ENCODE measurements around the gene EPPIN. TPM values are rescaled to one million over a fixed set of nuclear protein-coding genes. Genes with fewer than 3 reads are reported as not detected.

The EPPIN gene
- total RNA-seq, 1 experiment from 2014 or later, result not detected

- CTCF ChIA-PET, result interaction anchor here (0.6 to 3.2 kb wide), 5 partner anchors 12 to 291 kb away, joined by 3 to 11 read pairs (median 4); no protein-coding TSS in a partner anchor
- Mint-ChIP-seq H3K27ac (ENCODE audit: low read depth, unreplicated experiment) (no peak overlapping the region), H3K27me3 (ENCODE audit: insufficient read depth, unreplicated experiment) (peaks cover 31% of the 10 kb centered on the region), H3K36me3 (ENCODE audit: insufficient read depth, unreplicated experiment) (no peaks in the 10 kb centered on the region), H3K4me1 (ENCODE audit: insufficient read depth, unreplicated experiment) (peaks cover 13% of the 10 kb centered on the region), H3K9me3 (ENCODE audit: unreplicated experiment) (no peaks in the 10 kb centered on the region), H3K4me3 (ENCODE audit: unreplicated experiment) (no peak overlapping the region)
- BruUV-seq (replicated peaks), result no TSS peak
- TF ChIP-seq CTCF (IDR thresholded peaks at IDR 0.05; ENCODE audit: unreplicated experiment), result no peak
- intact Hi-C loops (cut with micrococcal nuclease), result no loop called here
- DNase-seq (ENCODE audit: unreplicated experiment), result no peak
- POLR2A ChIA-PET, result interaction anchor here (0.6 to 3.0 kb wide), 8 partner anchors 8 to 510 kb away, joined by 3 to 18 read pairs (median 4); partner anchors contain the start of gene SDC4
These were observed 44.6 kb downstream of the EPPIN start for GRCh38 chr20:45502561-45502960.

- CTCF ChIA-PET, result interaction anchor here (1.0 to 3.2 kb wide), 4 partner anchors 16 to 182 kb away, joined by 3 to 11 read pairs (median 6); no protein-coding TSS in a partner anchor
- POLR2A ChIA-PET, result interaction anchor here (0.6 to 3.0 kb wide), 7 partner anchors 9 to 205 kb away, joined by 3 to 18 read pairs (median 4); no protein-coding TSS in a partner anchor
These were observed 45.6 kb downstream of the EPPIN start for GRCh38 chr20:45501600-45501999.

GRCh38 chr20:45500022-45500421 lies 47.2 kb downstream of the EPPIN start:
- intact Hi-C loops (cut with micrococcal nuclease), result no loop called here
- peaks cover 50% of the 10 kb centered on the region for H3K27me3 Mint-ChIP-seq (ENCODE audit: insufficient read depth, unreplicated experiment)
- TF ChIP-seq CTCF (IDR thresholded peaks at IDR 0.05; ENCODE audit: unreplicated experiment), result no peak
- H3K9me3 Mint-ChIP-seq (ENCODE audit: unreplicated experiment), result no peaks in the 10 kb centered on the region
- no peak for DNase-seq (ENCODE audit: unreplicated experiment)
- no peaks in the 10 kb centered on the region for H3K36me3 Mint-ChIP-seq (ENCODE audit: insufficient read depth, unreplicated experiment)
- peaks cover 6% of the 10 kb centered on the region for H3K4me1 Mint-ChIP-seq (ENCODE audit: insufficient read depth, unreplicated experiment)
- CTCF ChIA-PET, result interaction anchor here (1.1 kb wide), 1 partner anchor 9 kb away, joined by 4 read pairs; no protein-coding TSS in a partner anchor
- no peak overlapping the region for H3K4me3 Mint-ChIP-seq (ENCODE audit: unreplicated experiment)
- POLR2A ChIA-PET, result no interaction called here
- no TSS peak for BruUV-seq (replicated peaks)
- no peak overlapping the region for H3K27ac Mint-ChIP-seq (ENCODE audit: low read depth, unreplicated experiment)

More at GRCh38 chr20:45501600-45501999, 45.6 kb downstream of the EPPIN start:
- H3K4me3 Mint-ChIP-seq (ENCODE audit: unreplicated experiment), result no peak overlapping the region
- no peak overlapping the region for H3K27ac Mint-ChIP-seq (ENCODE audit: low read depth, unreplicated experiment)
- H3K36me3 Mint-ChIP-seq (ENCODE audit: insufficient read depth, unreplicated experiment), result no peaks in the 10 kb centered on the region
- peaks cover 4% of the 10 kb centered on the region for H3K4me1 Mint-ChIP-seq (ENCODE audit: insufficient read depth, unreplicated experiment)
- DNase-seq (ENCODE audit: unreplicated experiment), result no peak
- intact Hi-C loops (cut with micrococcal nuclease), result no loop called here
- TF ChIP-seq CTCF (IDR thresholded peaks at IDR 0.05; ENCODE audit: unreplicated experiment), result no peak
- H3K9me3 Mint-ChIP-seq (ENCODE audit: unreplicated experiment), result no peaks in the 10 kb centered on the region
- peaks cover 40% of the 10 kb centered on the region for H3K27me3 Mint-ChIP-seq (ENCODE audit: insufficient read depth, unreplicated experiment)
- BruUV-seq (replicated peaks), result no TSS peak

- Mint-ChIP-seq H3K27me3 (ENCODE audit: insufficient read depth, unreplicated experiment) (peaks cover 50% of the 10 kb centered on the region), H3K9me3 (ENCODE audit: unreplicated experiment) (no peaks in the 10 kb centered on the region), H3K4me1 (ENCODE audit: insufficient read depth, unreplicated experiment) (peaks cover 6% of the 10 kb centered on the region), H3K4me3 (ENCODE audit: unreplicated experiment) (no peak overlapping the region), H3K36me3 (ENCODE audit: insufficient read depth, unreplicated experiment) (no peaks in the 10 kb centered on the region), H3K27ac (ENCODE audit: low read depth, unreplicated experiment) (no peak overlapping the region)
- DNase-seq (ENCODE audit: unreplicated experiment), result no peak
- BruUV-seq (replicated peaks), result no TSS peak
- TF ChIP-seq CTCF (IDR thresholded peaks at IDR 0.05; ENCODE audit: unreplicated experiment), result no peak
- ChIA-PET CTCF (interaction anchor here (0.8 to 1.3 kb wide), 4 partner anchors 13 to 273 kb away, joined by 3 to 4 read pairs (median 3); no protein-coding TSS in a partner anchor), POLR2A (interaction anchor here (0.6 to 1.0 kb wide), 2 partner anchors 12 to 25 kb away, joined by 3 read pairs; no protein-coding TSS in a partner anchor)
- intact Hi-C loops (cut with micrococcal nuclease), result no loop called here
These were observed 49.2 kb downstream of the EPPIN start for GRCh38 chr20:45497971-45498494.

All from MCF 10A (cell line).